Measurements from ENCODE around the gene DDC.

DDC gene

DNA sequence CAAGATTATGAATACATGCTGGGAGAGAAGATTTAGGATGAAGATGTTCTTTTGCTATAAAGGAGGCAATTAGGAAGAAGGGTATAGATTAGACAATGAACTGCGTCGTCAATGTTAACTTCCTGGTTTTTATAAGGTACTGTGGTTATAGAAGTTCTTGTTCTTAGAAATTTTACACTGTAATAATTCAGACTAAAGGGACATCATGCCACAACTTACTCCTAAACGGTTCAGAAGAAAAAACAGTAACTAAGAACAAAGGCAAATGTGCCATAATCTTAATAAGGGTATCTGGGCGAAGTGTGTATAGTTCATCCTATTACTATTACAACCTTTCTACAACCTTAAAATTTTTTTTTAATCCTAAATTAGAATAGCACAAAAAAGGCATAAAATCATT is 31.3 kb upstream of the DDC start:
- no peaks in the 10 kb centered on the region for H3K27me3 Mint-ChIP-seq (ENCODE audit: low read depth, poor library complexity)
- TF ChIP-seq CTCF (IDR thresholded peaks at IDR 0.05): no peak
- peaks cover 7% of the 10 kb centered on the region for H3K4me1 Mint-ChIP-seq
- H3K27ac Mint-ChIP-seq: no peak overlapping the region
- no peak for DNase-seq
- H3K4me3 Mint-ChIP-seq: no peak overlapping the region
- peaks cover 65% of the 10 kb centered on the region for H3K36me3 Mint-ChIP-seq (ENCODE audit: low read depth)
- H3K9me3 Mint-ChIP-seq: no peaks in the 10 kb centered on the region

DNA sequence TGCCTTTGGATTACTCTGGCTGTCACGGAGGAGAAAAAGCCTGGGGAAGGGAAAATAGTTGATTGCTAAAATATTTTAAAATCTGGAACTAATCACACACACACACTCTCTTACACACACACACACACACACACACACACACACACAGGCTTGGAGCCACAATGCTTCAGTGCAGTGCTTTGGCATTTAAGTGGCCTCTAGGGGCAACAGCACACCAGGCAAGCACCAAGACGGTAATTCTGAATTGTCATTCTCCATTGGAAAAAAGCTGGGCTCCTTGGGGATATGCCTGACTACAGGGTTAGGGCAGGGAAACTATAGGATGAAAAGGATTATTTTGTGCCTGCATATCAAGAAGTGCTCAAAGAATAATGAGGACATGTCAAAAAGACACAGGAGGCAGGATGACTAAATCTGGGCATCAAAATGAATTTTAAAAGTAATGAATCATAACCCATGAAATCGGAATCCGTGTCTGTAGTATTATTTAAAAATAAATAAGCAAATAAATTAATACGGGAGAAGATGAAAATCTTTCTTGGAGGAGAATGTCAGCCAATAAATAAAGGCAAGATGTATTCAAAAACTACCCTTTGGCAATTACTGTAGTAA is 30.4 kb upstream of the DDC start:
- peaks cover 13% of the 10 kb centered on the region for H3K4me1 Mint-ChIP-seq
- no peak overlapping the region for H3K27ac Mint-ChIP-seq
- H3K27me3 Mint-ChIP-seq (ENCODE audit: low read depth, poor library complexity): no peaks in the 10 kb centered on the region
- H3K9me3 Mint-ChIP-seq: peaks cover 1% of the 10 kb centered on the region
- no peak for DNase-seq
- H3K4me3 Mint-ChIP-seq: no peak overlapping the region
- peak; percentile 7 for TF ChIP-seq CTCF (IDR thresholded peaks at IDR 0.05)
- peaks cover 74% of the 10 kb centered on the region for H3K36me3 Mint-ChIP-seq (ENCODE audit: low read depth)

DNA sequence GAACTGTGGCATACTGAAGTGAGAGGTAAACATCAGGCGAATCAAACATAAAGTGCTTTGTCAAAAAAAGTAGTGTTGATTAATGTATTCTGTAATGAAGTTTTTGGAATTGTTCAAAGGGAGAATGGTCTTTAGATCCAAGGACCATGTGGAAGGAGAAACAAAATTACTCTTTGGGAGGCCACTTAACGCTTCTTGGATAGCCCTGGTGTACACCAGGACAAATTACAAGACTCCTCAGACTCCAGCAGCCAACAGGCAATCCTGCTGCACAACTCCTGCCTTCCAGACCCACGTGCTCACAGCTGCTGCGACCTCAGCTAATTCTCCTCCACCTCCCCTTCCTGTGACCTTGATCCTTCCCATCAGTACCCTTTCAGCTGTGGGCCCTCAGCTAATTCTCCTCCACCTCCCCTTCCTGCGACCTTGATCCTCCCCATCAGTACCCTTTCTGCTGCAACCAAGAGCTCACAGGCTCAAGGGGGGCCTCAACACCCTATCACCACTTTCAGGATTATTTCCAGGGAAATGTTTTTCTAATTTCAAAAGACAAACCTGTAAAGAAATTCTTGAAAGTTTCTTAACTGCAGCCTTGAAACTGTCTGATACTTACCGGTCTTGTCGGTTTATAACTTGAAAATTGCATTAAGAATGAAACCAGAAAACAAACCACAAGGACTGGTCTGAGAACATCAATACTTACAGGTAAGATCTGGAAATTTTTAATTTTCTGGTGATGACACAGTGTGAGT is 29.7 kb upstream of the DDC start:
- Mint-ChIP-seq H3K4me3 (no peak overlapping the region), H3K27ac (peak overlapping the region; percentile 69), H3K9me3 (peaks cover 8% of the 10 kb centered on the region), H3K27me3 (ENCODE audit: low read depth, poor library complexity) (no peaks in the 10 kb centered on the region), H3K36me3 (ENCODE audit: low read depth) (peaks cover 81% of the 10 kb centered on the region), H3K4me1 (peaks cover 13% of the 10 kb centered on the region)
- no peak for DNase-seq
- no peak for TF ChIP-seq CTCF (IDR thresholded peaks at IDR 0.05)

- no peaks in the 10 kb centered on the region for H3K27me3 Mint-ChIP-seq (ENCODE audit: low read depth, poor library complexity)
- no peak overlapping the region for H3K27ac Mint-ChIP-seq
- no peak for DNase-seq
These were observed 28.9 kb upstream of the DDC start for GRCh38 chr7:50594136-50594535.

GRCh38 chr7:50592940-50593339 is 27.7 kb upstream of the DDC start:
- H3K9me3 Mint-ChIP-seq: peaks cover 15% of the 10 kb centered on the region
- no peak overlapping the region for H3K27ac Mint-ChIP-seq
- H3K4me3 Mint-ChIP-seq: no peak overlapping the region
- H3K27me3 Mint-ChIP-seq (ENCODE audit: low read depth, poor library complexity): no peaks in the 10 kb centered on the region
- peaks cover 13% of the 10 kb centered on the region for H3K4me1 Mint-ChIP-seq
- no peak for TF ChIP-seq CTCF (IDR thresholded peaks at IDR 0.05)
- peaks cover 77% of the 10 kb centered on the region for H3K36me3 Mint-ChIP-seq (ENCODE audit: low read depth)
- DNase-seq: no peak

More at GRCh38 chr7:50594136-50594535, 28.9 kb upstream of the DDC start:
- H3K4me1 Mint-ChIP-seq: peaks cover 13% of the 10 kb centered on the region
- H3K4me3 Mint-ChIP-seq: no peak overlapping the region
- peaks cover 15% of the 10 kb centered on the region for H3K9me3 Mint-ChIP-seq
- no peak for TF ChIP-seq CTCF (IDR thresholded peaks at IDR 0.05)
- H3K36me3 Mint-ChIP-seq (ENCODE audit: low read depth): peaks cover 84% of the 10 kb centered on the region

Measured in nephron progenitor cell (in vitro differentiated cells).